Duodenal mucosa (tissue), 2 donors: Measurements from ENCODE around the gene ADAMTS10.
"Not testable (repeated sequence)": the region's sequence is repeated elsewhere in the genome, so short reads cannot be mapped to it uniquely, and the experiment has no call there.

Experiments
- H3K27ac ChIP-seq: one replicate; pipeline ENCODE4 v1.7.0; 2013; ENCODE audit warnings: low read depth, low read length
- H3K27me3 ChIP-seq, 2 donors: one replicate each; pipeline ENCODE4 v1.7.0; 2013; ENCODE audit warnings: low read length in 2 of 2, control low read depth in 1 of 2; ENCODE audit not compliant: insufficient read depth in 2 of 2, control insufficient read depth in 1 of 2
- H3K36me3 ChIP-seq, 2 donors: one replicate each; pipeline ENCODE4 v1.7.0; 2013; ENCODE audit warnings: low read length in 2 of 2, control low read depth in 1 of 2; ENCODE audit not compliant: insufficient read depth in 2 of 2, control insufficient read depth in 1 of 2
- H3K4me1 ChIP-seq, 2 donors: one replicate each; pipeline ENCODE4 v1.7.0; 2013; ENCODE audit warnings: low read length in 2 of 2, control low read depth in 1 of 2; ENCODE audit not compliant: insufficient read depth in 2 of 2, control insufficient read depth in 1 of 2
- H3K4me3 ChIP-seq, 2 donors: one replicate each; pipeline ENCODE4 v1.7.0; 2013; ENCODE audit warnings: low read length in 2 of 2, low read depth in 1 of 2
- H3K9ac ChIP-seq, 2 donors: one replicate each; pipeline ENCODE4 v1.7.0; 2013; ENCODE audit warnings: low read length in 2 of 2, low read depth in 1 of 2
- H3K9me3 ChIP-seq, 2 donors: one replicate each; pipeline ENCODE4 v1.7.0; 2013; ENCODE audit warnings: low read length in 2 of 2, control low read depth in 1 of 2; ENCODE audit not compliant: control insufficient read depth in 1 of 2

ADAMTS10 gene

DNA sequence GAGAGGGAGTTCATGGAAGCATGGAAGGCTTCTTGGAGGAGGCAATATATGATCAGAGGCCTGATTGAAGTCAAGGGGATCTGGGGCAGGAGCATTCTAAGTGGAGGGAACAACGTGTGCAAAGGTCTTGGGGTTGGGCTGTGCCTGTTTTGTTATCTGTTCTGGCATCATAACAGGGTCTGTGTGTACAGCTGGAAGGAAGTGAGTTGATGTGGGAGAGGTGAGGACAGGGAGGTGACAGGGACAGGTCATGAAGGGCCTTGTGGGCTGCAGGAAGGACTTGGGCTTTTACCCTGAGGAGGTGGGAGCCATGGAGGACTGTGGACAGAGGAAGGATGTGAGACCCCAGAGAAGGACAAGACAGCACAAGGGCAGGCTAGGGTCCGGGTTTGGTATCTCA is 18.7 kb upstream of the ADAMTS10 start:
- Histone ChIP-seq H3K27me3 (no peaks in the 10 kb centered on the region), H3K9me3 (no peaks in the 10 kb centered on the region), H3K4me3 (no peak overlapping the region), H3K9ac (no peak overlapping the region), H3K27ac (no peak overlapping the region), H3K36me3 (no peaks in the 10 kb centered on the region), H3K4me1 (no peaks in the 10 kb centered on the region)

GRCh38 chr19:8626842-8627241 is 16.3 kb upstream of the ADAMTS10 start:
- no peaks in the 10 kb centered on the region for H3K9me3 ChIP-seq
- no peaks in the 10 kb centered on the region for H3K4me1 ChIP-seq
- no peak overlapping the region for H3K9ac ChIP-seq
- no peak overlapping the region for H3K27ac ChIP-seq
- no peaks in the 10 kb centered on the region for H3K36me3 ChIP-seq
- H3K4me3 ChIP-seq, result no peak overlapping the region
- H3K27me3 ChIP-seq, result no peaks in the 10 kb centered on the region

- H3K27ac ChIP-seq, H3K4me3 ChIP-seq, H3K9ac ChIP-seq, H3K4me1 ChIP-seq, H3K36me3 ChIP-seq, H3K27me3 ChIP-seq, H3K9me3 ChIP-seq: not testable (repeated sequence)
These were observed 12.4 kb upstream of the ADAMTS10 start for GRCh38 chr19:8622886-8623285.

- Histone ChIP-seq H3K4me3 (no peak overlapping the region), H3K9me3 (no peaks in the 10 kb centered on the region), H3K36me3 (no peaks in the 10 kb centered on the region), H3K27ac (no peak overlapping the region), H3K9ac (no peak overlapping the region), H3K4me1 (no peaks in the 10 kb centered on the region), H3K27me3 (peaks cover 0 to 6% of the 10 kb centered on the region in 2 donors)
These were observed 8.2 kb upstream of the ADAMTS10 start for GRCh38 chr19:8618751-8619150.

- Histone ChIP-seq H3K9ac (no peak overlapping the region), H3K9me3 (no peaks in the 10 kb centered on the region), H3K4me1 (no peaks in the 10 kb centered on the region), H3K27ac (no peak overlapping the region), H3K27me3 (peaks cover 0 to 6% of the 10 kb centered on the region in 2 donors), H3K4me3 (no peak overlapping the region), H3K36me3 (no peaks in the 10 kb centered on the region)
These were observed 7.5 kb upstream of the ADAMTS10 start for GRCh38 chr19:8617984-8618383.

- not testable (repeated sequence) for H3K9ac ChIP-seq, H3K27ac ChIP-seq, H3K27me3 ChIP-seq, H3K4me3 ChIP-seq, H3K9me3 ChIP-seq, H3K36me3 ChIP-seq, H3K4me1 ChIP-seq
These were observed 6.8 kb upstream of the ADAMTS10 start for GRCh38 chr19:8617325-8617724.

DNA sequence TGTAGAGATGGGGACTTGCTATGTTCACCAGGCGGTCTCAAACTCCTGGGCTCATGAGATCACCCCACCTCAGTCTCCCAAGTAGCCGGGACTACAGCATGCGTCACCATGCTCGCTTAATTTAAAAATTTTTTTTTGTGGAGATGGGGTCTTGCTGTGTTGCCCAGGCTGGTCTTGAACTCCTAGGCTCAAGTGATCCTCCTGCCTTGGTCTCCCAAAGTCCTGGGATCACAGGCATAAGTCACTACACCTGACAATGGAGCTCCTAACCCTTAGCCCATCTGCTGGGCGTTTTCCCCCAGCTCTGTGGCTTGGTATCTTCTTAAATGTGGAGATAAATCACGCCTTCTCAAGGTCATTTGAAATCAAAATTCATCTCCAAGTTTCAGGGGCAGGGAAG is 6.3 kb upstream of the ADAMTS10 start:
- Histone ChIP-seq H3K27ac (no peak overlapping the region), H3K36me3 (no peaks in the 10 kb centered on the region), H3K4me1 (no peaks in the 10 kb centered on the region), H3K4me3 (no peak overlapping the region), H3K27me3 (peaks cover 0 to 6% of the 10 kb centered on the region in 2 donors), H3K9ac (no peak overlapping the region), H3K9me3 (no peaks in the 10 kb centered on the region)

DNA sequence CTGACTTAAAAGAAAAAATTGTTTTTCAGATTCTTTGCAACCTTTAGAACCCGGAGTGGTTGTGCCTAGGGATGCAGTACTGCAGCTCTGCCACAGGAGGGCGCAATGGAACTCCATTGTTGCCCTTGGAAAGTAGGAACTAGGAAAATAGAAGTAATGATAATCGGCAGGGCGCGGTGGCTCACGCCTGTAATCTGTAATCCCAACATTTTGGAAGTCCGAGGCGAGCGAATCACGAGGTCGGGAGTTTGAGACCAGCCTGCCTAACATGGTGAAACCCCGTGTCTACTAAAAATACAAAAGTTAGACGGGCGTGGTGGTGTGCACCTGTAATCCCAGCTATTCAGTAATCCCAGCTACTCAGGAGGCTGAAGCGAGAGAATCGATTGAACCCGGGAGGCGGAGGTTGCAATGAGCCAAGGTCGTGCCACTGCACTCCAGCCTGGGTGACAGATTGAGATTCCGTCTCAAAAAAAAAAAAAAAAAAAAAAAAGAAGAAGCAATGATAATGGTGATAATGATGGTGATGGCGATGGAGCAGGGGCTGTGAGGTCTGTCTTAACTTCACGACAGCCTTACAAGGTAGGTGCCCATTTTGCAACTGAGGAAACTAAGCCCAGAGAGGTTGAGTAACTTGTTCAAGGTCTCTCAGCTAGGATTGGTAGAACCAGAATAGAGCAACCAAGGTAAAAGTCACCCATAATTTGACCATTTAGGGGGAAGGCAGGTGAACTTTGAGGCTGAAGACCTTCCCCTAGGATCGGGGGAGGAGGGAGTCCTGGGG is 5.5 kb upstream of the ADAMTS10 start:
- no peaks in the 10 kb centered on the region for H3K36me3 ChIP-seq
- no peaks in the 10 kb centered on the region for H3K9me3 ChIP-seq
- H3K4me3 ChIP-seq, result no peak overlapping the region
- peaks cover 0 to 6% of the 10 kb centered on the region in 2 donors for H3K27me3 ChIP-seq
- no peak overlapping the region for H3K9ac ChIP-seq
- no peaks in the 10 kb centered on the region for H3K4me1 ChIP-seq
- H3K27ac ChIP-seq, result no peak overlapping the region

GRCh38 chr19:8615024-8615423 is 4.5 kb upstream of the ADAMTS10 start:
- peaks cover under 1 to 4% of the 10 kb centered on the region in 2 donors for H3K4me1 ChIP-seq
- H3K9ac ChIP-seq, result no peak overlapping the region
- H3K27ac ChIP-seq, result no peak overlapping the region
- no peak overlapping the region for H3K4me3 ChIP-seq
- H3K9me3 ChIP-seq, result no peaks in the 10 kb centered on the region
- peaks cover 3 to 4% of the 10 kb centered on the region in 2 donors for H3K27me3 ChIP-seq
- H3K36me3 ChIP-seq, result no peaks in the 10 kb centered on the region

GRCh38 chr19:8614455-8614854 is 3.9 kb upstream of the ADAMTS10 start:
- H3K4me1 ChIP-seq, result peaks cover 6 to 10% of the 10 kb centered on the region in 2 donors

More at GRCh38 chr19:8614455-8614854, 3.9 kb upstream of the ADAMTS10 start:
- H3K27me3 ChIP-seq, result peaks cover 9% of the 10 kb centered on the region in 2 donors
- no peak overlapping the region for H3K27ac ChIP-seq
- no peaks in the 10 kb centered on the region for H3K36me3 ChIP-seq
- H3K9ac ChIP-seq, result no peak overlapping the region
- H3K9me3 ChIP-seq, result no peaks in the 10 kb centered on the region
- H3K4me3 ChIP-seq, result no peak overlapping the region
